ENCODE data around the gene EFNA3.
"Not testable (repeated sequence)": the region's sequence is repeated elsewhere in the genome, so short reads cannot be mapped to it uniquely, and the experiment has no call there.

The EFNA3 gene

DNA sequence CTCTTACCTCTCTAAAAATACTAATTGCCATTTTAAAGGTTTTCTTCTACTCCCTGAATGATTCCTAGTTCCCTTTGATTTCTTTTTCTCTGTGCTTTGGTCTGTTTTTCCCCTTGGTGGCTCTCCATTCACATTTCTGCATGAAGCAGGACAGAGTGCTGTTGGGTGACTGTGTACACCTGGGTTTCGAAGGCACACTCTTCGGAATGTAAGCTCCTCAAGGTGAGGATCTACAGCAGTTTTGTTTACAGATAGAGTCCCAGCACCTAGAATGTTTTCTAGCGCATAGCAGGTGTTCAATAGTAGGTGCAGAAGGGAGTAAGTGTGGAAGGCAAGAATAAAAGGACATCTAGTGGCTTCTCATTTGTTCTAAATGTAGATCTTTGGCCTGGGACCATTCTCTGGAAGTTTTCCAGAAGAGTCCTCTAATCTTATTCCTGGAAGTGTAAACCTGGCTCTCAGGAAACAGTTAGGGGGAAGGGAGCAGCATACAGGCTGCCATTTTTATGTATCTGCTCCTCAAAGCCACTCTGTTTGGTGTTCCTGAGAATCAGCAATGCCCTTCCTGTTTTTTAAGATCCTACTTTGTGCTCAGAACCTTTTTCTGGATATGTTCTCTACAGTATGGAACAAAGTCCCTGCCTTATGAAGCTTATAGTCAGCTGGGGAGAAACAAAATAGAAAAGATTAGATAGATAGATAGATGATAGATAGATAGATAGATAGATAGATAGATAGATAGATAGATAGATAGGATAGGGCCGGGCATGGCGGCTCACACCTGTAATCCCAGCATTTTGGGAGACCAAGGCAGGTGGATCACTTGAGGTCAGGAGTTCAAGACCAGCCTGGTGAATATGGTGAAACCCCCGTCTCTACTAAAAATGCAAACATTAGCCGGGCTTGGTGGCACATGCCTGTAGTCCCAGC is 26.2 kb downstream of the EFNA3 start:
- Histone ChIP-seq H3K27me3 (ENCODE audit: control insufficient read depth, insufficient read depth, low read length) (no peaks in the 10 kb centered on the region), H3K9me3 (ENCODE audit: control insufficient read depth, low read length) (no peaks in the 10 kb centered on the region), H3K9ac (ENCODE audit: low read length) (no peak overlapping the region), H3K36me3 (ENCODE audit: control insufficient read depth, insufficient read depth, low read length) (no peaks in the 10 kb centered on the region), H3K4me3 (ENCODE audit: low read length) (no peak overlapping the region), H3K4me1 (ENCODE audit: control insufficient read depth, insufficient read depth, low read length) (no peaks in the 10 kb centered on the region)

DNA sequence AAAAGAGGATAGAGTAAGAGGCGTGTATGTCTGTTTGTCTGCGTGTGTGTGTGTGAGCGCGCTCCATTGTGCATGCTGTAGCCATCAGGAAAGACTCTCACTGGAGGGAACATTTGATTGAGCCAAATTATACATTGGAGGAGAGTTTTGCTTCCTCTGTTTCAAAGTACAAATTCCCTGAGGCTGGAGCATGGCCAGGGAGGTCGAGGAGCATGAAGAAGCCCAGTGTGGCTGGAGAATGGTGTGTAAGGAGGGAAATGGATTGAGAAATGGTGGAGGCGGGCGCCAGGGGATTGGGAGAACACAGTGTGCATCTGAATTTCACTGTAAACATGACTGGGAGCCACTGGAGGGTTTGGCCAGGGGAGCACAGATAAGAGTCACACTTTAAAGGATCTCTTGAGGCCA is 27.0 kb downstream of the EFNA3 start:
- no peak overlapping the region for H3K9ac ChIP-seq (ENCODE audit: low read length)
- no peaks in the 10 kb centered on the region for H3K27me3 ChIP-seq (ENCODE audit: control insufficient read depth, insufficient read depth, low read length)
- H3K9me3 ChIP-seq (ENCODE audit: control insufficient read depth, low read length) = no peaks in the 10 kb centered on the region
- H3K36me3 ChIP-seq (ENCODE audit: control insufficient read depth, insufficient read depth, low read length) = no peaks in the 10 kb centered on the region
- H3K4me1 ChIP-seq (ENCODE audit: control insufficient read depth, insufficient read depth, low read length) = no peaks in the 10 kb centered on the region
- no peak overlapping the region for H3K4me3 ChIP-seq (ENCODE audit: low read length)

DNA sequence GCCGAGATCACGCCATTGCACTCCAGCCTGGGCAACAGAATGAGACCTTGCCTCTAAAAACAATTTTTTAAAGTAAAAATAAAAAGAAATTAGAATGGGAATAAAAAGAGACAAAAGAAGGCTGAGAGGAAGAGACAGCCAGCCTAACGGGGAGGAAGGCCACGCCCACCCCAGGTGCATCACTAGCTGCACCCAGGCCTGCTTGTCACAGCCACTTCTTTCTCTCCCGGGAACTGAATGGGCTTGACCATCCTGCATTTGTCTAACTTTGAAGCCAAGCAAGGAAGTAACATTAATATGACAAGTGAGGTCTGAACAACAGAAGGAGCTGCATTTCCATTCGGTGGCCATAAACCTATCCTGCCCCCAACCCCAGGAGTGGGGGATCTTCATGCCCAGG is 28.2 kb downstream of the EFNA3 start:
- no peaks in the 10 kb centered on the region for H3K36me3 ChIP-seq (ENCODE audit: control insufficient read depth, insufficient read depth, low read length)
- no peaks in the 10 kb centered on the region for H3K4me1 ChIP-seq (ENCODE audit: control insufficient read depth, insufficient read depth, low read length)
- H3K4me3 ChIP-seq (ENCODE audit: low read length) = no peak overlapping the region
- H3K9me3 ChIP-seq (ENCODE audit: control insufficient read depth, low read length) = no peaks in the 10 kb centered on the region
- H3K9ac ChIP-seq (ENCODE audit: low read length) = no peak overlapping the region
- no peaks in the 10 kb centered on the region for H3K27me3 ChIP-seq (ENCODE audit: control insufficient read depth, insufficient read depth, low read length)

DNA sequence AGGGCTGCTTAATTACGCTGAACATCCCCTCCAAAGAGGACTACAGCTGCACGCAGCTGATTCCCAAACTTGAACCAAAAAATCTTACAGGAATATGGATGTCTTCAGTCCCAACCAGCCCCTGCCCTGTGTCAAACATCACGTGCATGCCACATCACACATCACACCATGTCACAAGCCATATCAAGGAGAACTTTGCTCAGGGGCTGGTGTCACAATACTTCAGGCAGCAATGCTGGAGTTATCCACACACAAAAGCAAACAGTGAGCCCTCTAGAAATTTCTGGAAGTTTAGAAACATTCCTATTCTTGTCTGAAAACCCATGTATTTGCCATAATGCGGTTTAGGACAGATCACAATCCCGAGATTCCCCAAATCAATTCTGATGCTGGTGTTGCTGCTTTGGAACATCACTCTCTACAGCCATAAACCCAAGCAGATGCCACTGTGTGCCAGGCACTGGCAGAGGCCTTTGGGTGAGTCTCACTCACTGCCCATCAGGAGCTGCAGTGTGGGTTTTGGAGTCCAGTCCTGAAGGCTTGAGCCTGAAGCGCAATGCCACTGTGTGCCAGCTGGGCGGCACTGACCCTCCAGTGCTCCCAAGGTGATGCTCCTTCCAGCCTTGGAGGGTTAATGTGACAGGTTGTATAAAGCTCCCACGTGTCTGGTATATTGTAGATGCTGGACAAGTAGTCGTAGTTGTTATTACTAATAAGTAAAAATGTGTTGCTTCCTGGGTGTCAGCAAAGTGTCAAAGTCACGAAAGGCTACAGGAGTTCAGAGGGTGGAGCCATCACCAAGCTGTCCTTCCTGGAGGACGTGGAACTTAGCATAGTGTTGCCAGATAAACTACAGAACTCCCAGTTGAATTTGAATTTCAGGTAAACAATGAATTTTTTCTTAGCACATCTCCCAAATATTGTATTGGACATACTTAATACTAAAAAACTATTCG is 28.9 kb downstream of the EFNA3 start:
- no peaks in the 10 kb centered on the region for H3K4me1 ChIP-seq (ENCODE audit: control insufficient read depth, insufficient read depth, low read length)
- no peaks in the 10 kb centered on the region for H3K27me3 ChIP-seq (ENCODE audit: control insufficient read depth, insufficient read depth, low read length)
- no peaks in the 10 kb centered on the region for H3K36me3 ChIP-seq (ENCODE audit: control insufficient read depth, insufficient read depth, low read length)
- no peak overlapping the region for H3K9ac ChIP-seq (ENCODE audit: low read length)
- H3K4me3 ChIP-seq (ENCODE audit: low read length) = no peak overlapping the region
- no peaks in the 10 kb centered on the region for H3K9me3 ChIP-seq (ENCODE audit: control insufficient read depth, low read length)

DNA sequence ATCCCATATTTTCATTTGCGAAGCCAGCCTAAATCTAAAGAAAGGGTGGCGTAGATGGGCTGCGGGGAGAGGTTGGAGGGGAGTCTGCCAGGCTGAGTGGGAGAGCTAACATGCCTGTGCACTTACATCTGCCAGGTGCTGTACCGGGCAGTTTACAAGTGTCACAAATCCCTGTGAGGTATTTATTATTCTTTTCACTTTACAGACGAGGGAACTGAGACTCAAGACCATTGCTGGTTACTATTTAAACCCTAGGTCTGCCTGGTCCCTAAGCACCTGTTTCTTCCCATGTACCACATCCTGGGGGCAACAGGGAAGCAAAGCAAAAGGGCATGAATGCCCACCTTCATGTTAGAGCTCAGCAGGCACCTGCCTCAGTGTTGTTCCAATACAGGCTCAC is 29.7 kb downstream of the EFNA3 start:
- H3K9ac ChIP-seq (ENCODE audit: low read length) = no peak overlapping the region
- no peaks in the 10 kb centered on the region for H3K36me3 ChIP-seq (ENCODE audit: control insufficient read depth, insufficient read depth, low read length)
- no peaks in the 10 kb centered on the region for H3K27me3 ChIP-seq (ENCODE audit: control insufficient read depth, insufficient read depth, low read length)
- no peak overlapping the region for H3K4me3 ChIP-seq (ENCODE audit: low read length)
- H3K9me3 ChIP-seq (ENCODE audit: control insufficient read depth, low read length) = no peaks in the 10 kb centered on the region
- H3K4me1 ChIP-seq (ENCODE audit: control insufficient read depth, insufficient read depth, low read length) = no peaks in the 10 kb centered on the region

DNA sequence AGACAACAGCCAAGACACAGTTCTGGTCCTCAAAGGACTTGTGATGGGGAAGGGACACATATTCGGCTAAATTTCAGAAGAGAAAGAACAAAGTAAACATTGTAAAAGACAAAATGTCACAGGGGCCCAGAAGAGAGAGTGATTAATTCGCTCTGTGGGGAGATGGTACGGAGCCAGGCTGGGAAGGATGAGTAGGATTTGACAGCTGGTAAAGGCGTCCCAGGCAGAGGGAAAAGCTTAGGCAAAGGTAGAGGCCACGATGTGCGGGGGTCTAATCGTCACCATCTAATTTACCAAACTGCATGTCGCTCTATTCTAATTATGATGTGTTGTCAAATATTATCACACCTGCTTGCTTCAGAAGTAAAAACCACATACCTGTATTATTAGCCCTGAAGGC is 31.7 kb downstream of the EFNA3 start:
- Histone ChIP-seq H3K4me1 (ENCODE audit: control insufficient read depth, insufficient read depth, low read length) (no peaks in the 10 kb centered on the region), H3K9ac (ENCODE audit: low read length) (no peak overlapping the region), H3K4me3 (ENCODE audit: low read length) (no peak overlapping the region), H3K36me3 (ENCODE audit: control insufficient read depth, insufficient read depth, low read length) (no peaks in the 10 kb centered on the region), H3K9me3 (ENCODE audit: control insufficient read depth, low read length) (no peaks in the 10 kb centered on the region), H3K27me3 (ENCODE audit: control insufficient read depth, insufficient read depth, low read length) (no peaks in the 10 kb centered on the region)

DNA sequence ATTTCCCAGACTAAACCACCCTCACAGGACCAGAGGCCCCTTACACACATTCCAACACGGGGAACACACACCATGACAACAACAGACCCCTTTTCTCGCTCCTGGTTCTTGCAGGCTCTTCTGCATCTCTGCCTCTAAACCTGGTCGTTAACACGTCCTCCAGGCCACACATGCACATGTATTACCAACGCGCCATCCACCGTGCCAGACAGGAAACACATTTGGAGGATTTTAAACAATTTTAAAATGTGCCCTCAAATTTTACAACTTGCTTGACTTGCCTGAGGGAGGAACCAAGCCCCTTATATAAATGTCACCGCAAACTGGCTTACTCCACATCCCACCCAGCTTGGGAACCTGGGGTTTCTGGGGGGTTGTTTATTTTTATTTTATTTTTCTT is 32.2 kb downstream of the EFNA3 start:
- Histone ChIP-seq H3K4me3 (ENCODE audit: low read length) (no peak overlapping the region), H3K36me3 (ENCODE audit: control insufficient read depth, insufficient read depth, low read length) (no peaks in the 10 kb centered on the region), H3K27me3 (ENCODE audit: control insufficient read depth, insufficient read depth, low read length) (no peaks in the 10 kb centered on the region), H3K9me3 (ENCODE audit: control insufficient read depth, low read length) (no peaks in the 10 kb centered on the region), H3K9ac (ENCODE audit: low read length) (no peak overlapping the region), H3K4me1 (ENCODE audit: control insufficient read depth, insufficient read depth, low read length) (no peaks in the 10 kb centered on the region)

DNA sequence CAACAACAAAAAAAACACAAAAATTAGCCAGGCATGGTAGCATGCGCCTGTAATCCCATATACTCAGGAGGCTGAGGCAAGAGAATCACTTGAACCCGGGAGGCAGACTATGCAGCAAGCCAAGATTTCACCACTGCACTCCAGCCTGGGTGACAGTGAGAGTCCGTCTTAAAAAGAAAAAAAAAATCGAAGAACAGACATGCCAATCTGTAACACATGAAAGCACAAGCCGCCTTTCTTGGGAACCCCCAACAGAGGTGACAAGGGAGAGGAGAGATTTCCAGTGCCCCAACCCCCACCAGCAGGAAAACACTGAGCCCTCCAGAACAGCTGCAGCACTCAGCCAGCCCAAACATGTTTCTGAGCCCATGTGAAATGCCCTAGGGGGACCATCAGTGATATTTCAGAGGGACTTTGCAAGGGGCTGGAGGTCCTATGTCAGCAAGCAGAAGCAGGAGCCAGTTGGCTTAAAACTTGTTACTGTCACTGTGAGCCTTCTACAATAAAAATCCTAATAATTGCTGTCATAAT is 34.9 kb downstream of the EFNA3 start:
- H3K4me1 ChIP-seq (ENCODE audit: control insufficient read depth, insufficient read depth, low read length) = no peaks in the 10 kb centered on the region
- no peaks in the 10 kb centered on the region for H3K9me3 ChIP-seq (ENCODE audit: control insufficient read depth, low read length)
- no peaks in the 10 kb centered on the region for H3K27me3 ChIP-seq (ENCODE audit: control insufficient read depth, insufficient read depth, low read length)

DNA sequence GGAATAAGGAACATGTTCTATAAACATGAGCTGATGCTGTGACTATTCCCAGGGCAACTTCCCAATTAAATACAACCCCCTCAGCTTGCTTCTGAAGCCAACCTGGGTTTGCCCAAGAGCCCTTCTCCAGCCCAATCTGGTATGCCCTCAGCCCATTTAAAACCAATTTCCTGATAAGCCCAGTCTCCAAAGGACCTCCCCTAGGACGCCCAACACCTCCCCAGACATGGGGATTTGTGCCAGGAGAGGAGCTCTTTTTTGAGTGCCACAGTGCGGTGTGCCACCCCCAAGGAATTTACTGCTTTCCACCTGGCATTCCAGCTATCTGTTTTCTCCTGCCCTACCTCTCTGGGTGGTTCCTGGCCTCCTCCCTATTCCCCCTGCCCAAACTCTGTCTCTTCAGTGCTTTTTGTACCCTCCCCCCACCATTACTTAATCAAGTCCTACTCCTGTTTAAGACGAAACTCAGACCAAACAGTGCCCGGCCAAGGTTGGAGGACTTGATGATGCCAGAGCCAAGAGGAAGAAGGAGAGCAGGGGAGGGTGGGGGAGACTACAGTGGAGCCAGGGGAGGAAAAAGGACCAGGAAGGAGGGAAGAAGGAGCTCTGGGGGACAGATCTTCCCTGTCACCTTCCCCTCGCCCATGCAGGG is 37.6 kb downstream of the EFNA3 start:
- Histone ChIP-seq H3K27me3 (ENCODE audit: control insufficient read depth, insufficient read depth, low read length) (no peaks in the 10 kb centered on the region), H3K9ac (ENCODE audit: low read length) (no peak overlapping the region), H3K36me3 (ENCODE audit: control insufficient read depth, insufficient read depth, low read length) (no peaks in the 10 kb centered on the region), H3K4me1 (ENCODE audit: control insufficient read depth, insufficient read depth, low read length) (peaks cover 15% of the 10 kb centered on the region), H3K4me3 (ENCODE audit: low read length) (no peak overlapping the region), H3K9me3 (ENCODE audit: control insufficient read depth, low read length) (no peaks in the 10 kb centered on the region)

More for the DNA sequence above, 34.9 kb downstream of the EFNA3 start:
- Histone ChIP-seq H3K9ac (ENCODE audit: low read length) (no peak overlapping the region), H3K36me3 (ENCODE audit: control insufficient read depth, insufficient read depth, low read length) (no peaks in the 10 kb centered on the region), H3K4me3 (ENCODE audit: low read length) (no peak overlapping the region)

DNA sequence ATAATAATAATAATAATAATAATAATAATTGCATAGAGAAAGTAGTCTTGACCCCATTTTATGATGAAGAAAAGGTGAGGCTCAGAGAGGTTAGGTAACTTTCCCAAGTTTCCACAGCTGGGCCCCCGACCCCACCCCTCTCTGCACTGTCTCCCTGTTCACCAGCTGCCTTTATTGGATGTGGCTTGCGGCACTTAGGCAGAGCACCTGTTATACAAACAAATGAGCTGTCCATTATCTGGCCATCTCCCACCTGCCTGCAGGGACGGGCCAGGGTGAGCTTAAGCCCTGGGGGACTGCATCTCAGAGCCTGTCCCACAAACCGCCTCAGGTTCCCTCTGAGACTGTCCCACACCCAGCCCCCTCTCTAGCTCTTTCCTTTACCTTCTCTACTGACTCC is 39.0 kb downstream of the EFNA3 start:
- H3K36me3 ChIP-seq (ENCODE audit: control insufficient read depth, insufficient read depth, low read length) = no peaks in the 10 kb centered on the region
- no peak overlapping the region for H3K4me3 ChIP-seq (ENCODE audit: low read length)
- H3K4me1 ChIP-seq (ENCODE audit: control insufficient read depth, insufficient read depth, low read length) = peaks cover 17% of the 10 kb centered on the region
- H3K9ac ChIP-seq (ENCODE audit: low read length) = no peak overlapping the region
- no peaks in the 10 kb centered on the region for H3K27me3 ChIP-seq (ENCODE audit: control insufficient read depth, insufficient read depth, low read length)
- H3K9me3 ChIP-seq (ENCODE audit: control insufficient read depth, low read length) = no peaks in the 10 kb centered on the region

DNA sequence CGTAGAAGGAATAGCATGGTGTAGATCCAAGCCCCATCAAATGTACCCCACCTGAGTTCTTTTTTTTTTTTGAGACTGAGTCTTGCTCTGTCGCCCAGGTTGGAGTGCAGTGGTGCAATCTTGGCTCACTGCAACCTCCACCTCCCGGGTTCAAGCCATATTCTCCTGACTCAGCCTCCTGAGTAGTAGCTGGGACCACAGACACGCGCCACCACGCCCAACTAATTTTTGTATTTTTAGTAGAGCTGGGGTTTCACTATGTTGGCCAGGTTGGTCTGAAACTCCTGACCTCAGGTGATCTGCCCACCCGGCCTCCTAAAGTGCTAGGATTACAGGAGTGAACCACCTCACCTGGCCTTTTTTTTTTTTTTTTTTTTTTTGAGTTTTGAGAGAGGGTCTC is 39.5 kb downstream of the EFNA3 start:
- H3K9ac ChIP-seq (ENCODE audit: low read length); H3K9me3 ChIP-seq (ENCODE audit: control insufficient read depth, low read length); H3K27me3 ChIP-seq (ENCODE audit: control insufficient read depth, insufficient read depth, low read length); H3K36me3 ChIP-seq (ENCODE audit: control insufficient read depth, insufficient read depth, low read length); H3K4me3 ChIP-seq (ENCODE audit: low read length): not testable (repeated sequence)
- H3K4me1 ChIP-seq (ENCODE audit: control insufficient read depth, insufficient read depth, low read length) = peaks cover 17% of the 10 kb centered on the region
